Ascending aorta (tissue), 2 donors: ENCODE results near the gene AKAP6. TPM values are rescaled to one million over a fixed set of nuclear protein-coding genes. Genes with fewer than 3 reads are reported as not detected.

Experiments used
- DNase-seq, 2 donors: peaks; one replicate each; pipeline ENCODE4 v3.0.0-alpha.2; 2019; ENCODE audit warnings: low spot score in 2 of 2
- H3K27ac ChIP-seq, 2 donors: fragments of 200-600 bp; sonication (generic); one replicate each; pipeline ENCODE4 v1.5.1; 2016 to 2017; ENCODE audit warnings: mild to moderate bottlenecking in 1 of 2
- H3K27me3 ChIP-seq: fragments of 200-600 bp; sonication (generic); one replicate; pipeline ENCODE4 v1.5.1; 2017
- H3K36me3 ChIP-seq, 2 donors: fragments of 200-600 bp; sonication (generic); one replicate each; pipeline ENCODE4 v1.5.1; 2016
- H3K4me1 ChIP-seq, 2 donors: fragments of 200-600 bp; sonication (generic); one replicate each; pipeline ENCODE4 v1.5.1; 2016 to 2017; ENCODE audit warnings: mild to moderate bottlenecking in 1 of 2
- H3K4me3 ChIP-seq, 2 donors: fragments of 200-600 bp; sonication (generic); one replicate each; pipeline ENCODE4 v1.5.1; 2016 to 2017; ENCODE audit warnings: mild to moderate bottlenecking in 1 of 2
- H3K9me3 ChIP-seq, 2 donors: fragments of 200-600 bp; sonication (generic); one replicate each; pipeline ENCODE4 v1.5.1; 2016
- intact Hi-C: fragments of 100-400 bp; cut with DNase I; formaldehyde crosslinking; loops from one replicate; pipeline ENCODE4 v1.15.1; 2023
- total RNA-seq: library from RNA; depleted of rRNA; stranded (reverse); fragments of >200 nt; gene quantifications from one replicate; pipeline ENCODE4 v1.1.0, GENCODE V29; 2016
- TF ChIP-seq, protein P1 (sequence below), 3 experiments: fragments of 200-600 bp in 2 of 3; fragments of 450-650 bp in 1 of 3; sonication (generic) in 2 of 3; IDR thresholded peaks; one replicate each; pipeline ENCODE4 v1.5.1; 2016 to 2019; ENCODE audit warnings: antibody characterized with exemption in 3 of 3, mild to moderate bottlenecking in 1 of 3, moderate library complexity in 1 of 3

Gene AKAP6
- total RNA-seq, 1 donor from 2014 or later = 21.1 TPM

DNA sequence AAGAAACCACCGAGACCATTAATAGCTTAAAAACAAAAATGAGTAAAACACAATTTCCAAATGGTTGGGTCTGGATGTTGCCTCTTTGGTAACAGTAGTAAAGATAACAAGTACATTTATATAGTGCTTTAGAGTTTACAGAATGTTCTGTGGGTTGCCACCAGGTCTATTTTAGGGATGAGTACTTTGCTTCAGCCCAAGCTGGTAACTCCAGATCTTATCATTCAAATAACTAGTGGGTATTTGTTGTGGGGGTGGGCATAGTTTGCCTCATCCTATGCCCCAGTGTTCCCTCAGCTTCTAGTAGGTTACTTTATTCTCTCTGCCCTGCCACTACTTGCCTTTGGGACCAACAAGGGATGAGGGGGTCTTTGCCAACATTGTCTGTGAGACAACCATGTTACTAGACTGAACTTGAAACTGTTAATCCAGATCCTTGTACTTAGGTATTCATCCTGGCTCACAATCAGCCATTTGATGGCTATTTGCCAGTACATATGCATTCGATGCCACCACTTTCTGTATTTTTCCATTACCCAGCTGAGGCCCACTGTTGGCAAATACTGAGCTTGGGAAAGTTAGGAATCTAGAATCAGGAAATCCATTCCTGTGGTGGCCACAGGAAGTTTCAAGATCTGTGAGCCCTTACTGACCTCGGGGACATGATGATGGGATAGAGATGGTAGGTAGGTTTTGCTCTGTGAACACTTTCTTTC is 17.6 kb upstream of the AKAP6 start:
- TF ChIP-seq, protein P1, sequence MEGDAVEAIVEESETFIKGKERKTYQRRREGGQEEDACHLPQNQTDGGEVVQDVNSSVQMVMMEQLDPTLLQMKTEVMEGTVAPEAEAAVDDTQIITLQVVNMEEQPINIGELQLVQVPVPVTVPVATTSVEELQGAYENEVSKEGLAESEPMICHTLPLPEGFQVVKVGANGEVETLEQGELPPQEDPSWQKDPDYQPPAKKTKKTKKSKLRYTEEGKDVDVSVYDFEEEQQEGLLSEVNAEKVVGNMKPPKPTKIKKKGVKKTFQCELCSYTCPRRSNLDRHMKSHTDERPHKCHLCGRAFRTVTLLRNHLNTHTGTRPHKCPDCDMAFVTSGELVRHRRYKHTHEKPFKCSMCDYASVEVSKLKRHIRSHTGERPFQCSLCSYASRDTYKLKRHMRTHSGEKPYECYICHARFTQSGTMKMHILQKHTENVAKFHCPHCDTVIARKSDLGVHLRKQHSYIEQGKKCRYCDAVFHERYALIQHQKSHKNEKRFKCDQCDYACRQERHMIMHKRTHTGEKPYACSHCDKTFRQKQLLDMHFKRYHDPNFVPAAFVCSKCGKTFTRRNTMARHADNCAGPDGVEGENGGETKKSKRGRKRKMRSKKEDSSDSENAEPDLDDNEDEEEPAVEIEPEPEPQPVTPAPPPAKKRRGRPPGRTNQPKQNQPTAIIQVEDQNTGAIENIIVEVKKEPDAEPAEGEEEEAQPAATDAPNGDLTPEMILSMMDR (IDR thresholded peaks at IDR 0.05) = no peak
- H3K9me3 ChIP-seq = no peaks in the 10 kb centered on the region
- no peak overlapping the region for H3K4me3 ChIP-seq
- no peak for DNase-seq
- intact Hi-C loops = no loop called here
- no peak overlapping the region for H3K27ac ChIP-seq
- H3K36me3 ChIP-seq = no peaks in the 10 kb centered on the region
- H3K4me1 ChIP-seq = no peaks in the 10 kb centered on the region
- H3K27me3 ChIP-seq = no peaks in the 10 kb centered on the region

DNA sequence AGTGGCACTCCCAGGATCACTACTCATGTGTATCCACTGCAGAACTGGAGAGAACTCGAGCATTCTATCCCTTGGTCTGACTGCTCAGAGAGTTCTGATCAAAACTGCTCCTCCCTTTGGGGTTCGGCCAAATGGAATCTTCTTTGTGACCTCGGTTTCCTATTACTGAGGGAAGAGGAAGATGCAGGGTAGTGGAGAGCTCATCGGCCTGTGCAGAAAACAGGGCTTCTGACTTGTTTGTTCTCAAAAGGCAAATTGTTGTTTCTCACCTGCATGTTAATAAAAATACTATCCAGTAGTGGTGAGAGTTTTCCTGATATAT is 17.1 kb upstream of the AKAP6 start:
- no peaks in the 10 kb centered on the region for H3K27me3 ChIP-seq
- intact Hi-C loops = no loop called here
- no peaks in the 10 kb centered on the region for H3K36me3 ChIP-seq
- H3K4me1 ChIP-seq = no peaks in the 10 kb centered on the region
- no peak for DNase-seq
- TF ChIP-seq, protein P1 (IDR thresholded peaks at IDR 0.05) = no peak
- no peaks in the 10 kb centered on the region for H3K9me3 ChIP-seq
- H3K4me3 ChIP-seq = no peak overlapping the region
- H3K27ac ChIP-seq = no peak overlapping the region

DNA sequence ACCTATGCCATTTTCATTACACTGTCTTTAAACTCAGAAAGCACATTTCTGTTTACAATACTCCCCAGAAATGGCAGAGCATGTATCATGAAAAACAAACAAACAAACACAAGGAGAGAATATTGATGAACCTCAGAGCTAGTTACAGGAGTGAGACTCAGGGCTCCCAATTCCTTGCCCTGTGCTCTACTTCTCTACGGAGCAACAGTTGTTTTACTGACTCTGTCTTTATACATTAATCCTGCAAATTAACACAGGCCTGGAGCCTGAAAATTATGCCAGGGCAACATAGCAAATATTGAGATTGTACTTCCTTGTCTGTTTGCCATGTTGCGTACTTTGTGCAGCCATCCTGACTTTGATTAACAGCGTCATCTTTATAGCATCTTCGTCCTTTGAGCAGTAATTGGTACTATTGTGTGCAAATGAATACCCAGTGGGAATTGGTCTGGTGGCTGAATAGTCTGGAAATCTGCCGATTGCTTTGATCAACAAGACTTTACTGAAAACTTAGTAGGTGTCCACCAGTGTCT is 15.2 kb upstream of the AKAP6 start:
- Histone ChIP-seq H3K4me1 (no peaks in the 10 kb centered on the region), H3K27ac (no peak overlapping the region), H3K4me3 (no peak overlapping the region), H3K36me3 (no peaks in the 10 kb centered on the region), H3K27me3 (no peaks in the 10 kb centered on the region), H3K9me3 (no peaks in the 10 kb centered on the region)
- DNase-seq = no peak
- intact Hi-C loops = no loop called here
- TF ChIP-seq, protein P1 (IDR thresholded peaks at IDR 0.05) = no peak

DNA sequence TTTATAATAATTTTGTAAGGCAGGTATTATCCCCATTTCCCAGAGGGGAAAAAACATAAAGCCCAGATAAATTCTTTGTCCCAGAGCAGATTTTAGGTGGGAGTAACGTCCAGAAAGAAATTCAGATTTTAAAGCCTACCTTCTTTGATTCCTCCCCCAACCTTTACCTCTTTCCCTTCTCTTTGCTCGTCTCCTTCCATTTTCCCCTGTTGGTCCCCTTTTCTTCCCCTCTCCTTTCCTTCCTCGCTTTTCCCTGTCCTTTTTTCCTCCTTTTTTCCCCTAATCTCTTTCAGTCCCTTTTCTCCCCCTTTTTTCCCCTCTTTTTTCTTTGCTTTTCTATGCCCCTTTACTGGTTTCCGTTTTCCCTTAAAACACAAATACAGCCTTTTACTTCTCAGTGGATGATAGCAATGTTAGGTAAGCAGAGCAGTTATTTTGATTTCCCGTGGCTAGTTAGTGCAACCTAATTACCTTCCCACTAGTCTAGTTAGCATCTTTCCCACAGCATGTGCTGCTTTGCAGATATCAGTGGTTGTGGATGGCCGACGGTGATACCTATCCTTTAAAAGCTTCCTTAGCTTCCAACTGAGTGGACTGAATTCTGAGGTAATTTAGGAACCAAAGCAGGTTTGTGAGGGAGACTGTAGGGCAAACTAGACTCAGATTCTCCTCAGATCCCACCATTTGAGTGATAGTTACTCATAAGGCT is 10.9 kb upstream of the AKAP6 start:
- Histone ChIP-seq H3K4me3 (no peak overlapping the region), H3K36me3 (no peaks in the 10 kb centered on the region), H3K9me3 (no peaks in the 10 kb centered on the region), H3K27me3 (no peaks in the 10 kb centered on the region), H3K27ac (no peak overlapping the region), H3K4me1 (no peaks in the 10 kb centered on the region)
- intact Hi-C loops = no loop called here
- TF ChIP-seq, protein P1 (IDR thresholded peaks at IDR 0.05) = no peak
- no peak for DNase-seq

DNA sequence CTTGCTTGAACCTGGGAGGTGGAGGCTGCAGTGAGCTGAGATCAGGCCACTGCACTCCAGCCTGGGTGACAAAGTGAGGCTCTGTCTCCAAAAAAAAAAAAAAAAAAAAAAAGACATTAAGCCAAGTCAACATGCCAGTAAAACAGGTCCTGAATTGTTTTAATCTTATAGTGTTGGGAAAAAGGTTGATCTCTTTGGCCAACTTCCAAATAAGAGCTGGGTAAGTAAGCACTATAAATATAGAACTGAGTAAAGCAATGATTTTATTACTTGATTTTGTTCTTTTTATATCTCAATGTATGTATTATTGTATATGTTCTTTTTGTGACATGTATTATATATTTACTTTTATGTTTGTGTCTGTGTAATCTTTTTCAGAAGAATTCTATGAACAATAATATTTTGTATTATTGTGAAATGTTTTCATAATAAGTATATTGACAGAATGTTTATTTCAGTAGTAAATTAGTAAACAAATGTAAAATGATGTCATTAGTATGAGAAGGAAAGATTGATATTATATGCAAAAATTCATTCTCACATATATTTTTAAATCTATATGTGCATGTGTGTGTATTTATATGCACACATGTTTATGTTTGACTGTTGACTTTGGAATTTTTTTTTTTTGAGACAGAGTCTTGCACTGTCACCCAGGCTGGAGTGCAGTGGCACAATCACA is 9.6 kb upstream of the AKAP6 start:
- Histone ChIP-seq H3K36me3 (no peaks in the 10 kb centered on the region), H3K27ac (no peak overlapping the region), H3K4me1 (no peaks in the 10 kb centered on the region), H3K9me3 (no peaks in the 10 kb centered on the region), H3K27me3 (no peaks in the 10 kb centered on the region), H3K4me3 (no peak overlapping the region)
- no peak for DNase-seq
- TF ChIP-seq, protein P1 (IDR thresholded peaks at IDR 0.05) = no peak
- intact Hi-C loops = no loop called here
